Gastroesophageal sphincter (tissue), 4 donors: ENCODE data around the gene SCIN. TPM values are rescaled to one million over a fixed set of nuclear protein-coding genes. Genes with fewer than 3 reads are reported as not detected.

Experiments
- ATAC-seq: fragments of 150-250 bp; one replicate; pipeline ENCODE4 v1.9.1; 2016; ENCODE audit warnings: mild to moderate bottlenecking, moderate library complexity
- H3K27ac ChIP-seq, 4 donors: fragments of 200-600 bp; sonication (generic) in 3 of 4; 1 replicate in 3 of 4; 2 replicates in 1 of 4; pipeline ENCODE4 v1.5.1; 2016 to 2019
- H3K27me3 ChIP-seq: fragments of 200-600 bp; sonication (generic); one replicate; pipeline ENCODE4 v1.5.1; 2019
- H3K36me3 ChIP-seq, 2 donors: fragments of 200-600 bp; sonication (generic); one replicate each; pipeline ENCODE4 v1.5.1; 2019; ENCODE audit warnings: control low read depth in 1 of 2
- H3K4me1 ChIP-seq, 3 donors: fragments of 200-600 bp; sonication (generic); 1 replicate in 2 of 3; 2 replicates in 1 of 3; pipeline ENCODE4 v1.5.1; 2016 to 2019; ENCODE audit warnings: control low read depth in 2 of 3
- H3K4me3 ChIP-seq, 2 donors: fragments of 200-600 bp; sonication (generic); one replicate each; pipeline ENCODE4 v1.5.1; 2019; ENCODE audit warnings: mild to moderate bottlenecking in 1 of 2, moderate library complexity in 1 of 2
- H3K9me3 ChIP-seq, 3 donors: fragments of 200-600 bp; sonication (generic); one replicate each; pipeline ENCODE4 v1.5.1; 2017 to 2019; ENCODE audit warnings: control low read depth in 2 of 3
- CTCF ChIP-seq, 4 experiments: fragments of 200-600 bp in 2 of 4; fragments of 450-650 bp in 2 of 4; sonication (generic) in 1 of 4; IDR thresholded peaks; one replicate each; pipeline ENCODE4 v1.5.1; 2017 to 2019; ENCODE audit warnings: antibody characterized with exemption in 4 of 4, mild to moderate bottlenecking in 2 of 4, moderate library complexity in 2 of 4
- EP300 ChIP-seq: sonication (generic); formaldehyde crosslinking; IDR thresholded peaks from one replicate; pipeline ENCODE4 v1.6.1; 2017; ENCODE audit warnings: antibody characterized with exemption, mild to moderate bottlenecking
- POLR2A ChIP-seq, 2 donors: fragments of 450-650 bp; IDR thresholded peaks; one replicate each; pipeline ENCODE4 v1.6.1; 2017; ENCODE audit warnings: antibody characterized with exemption in 2 of 2, mild to moderate bottlenecking in 2 of 2, moderate library complexity in 1 of 2
- POLR2AphosphoS5 ChIP-seq: sonication (generic); formaldehyde crosslinking; IDR thresholded peaks from one replicate; pipeline ENCODE4 v1.6.1; 2017; ENCODE audit warnings: antibody characterized with exemption
- WGBS, 2 donors: methylation state at CpG; one replicate each; pipeline ENCODE4 v1.1.5; 2018; ENCODE audit warnings: low coverage in 1 of 2; 5-methylcytosine and 5-hydroxymethylcytosine counted together
- total RNA-seq, 4 donors: library from RNA; depleted of rRNA; stranded (reverse); fragments of >200 nt; gene quantifications; one replicate each; pipeline ENCODE4 v1.1.0, GENCODE V29; 2016

Gene SCIN
- total RNA-seq, 4 donors from 2014 or later = 0.62 to 5.8 (median 2.3) TPM

DNA sequence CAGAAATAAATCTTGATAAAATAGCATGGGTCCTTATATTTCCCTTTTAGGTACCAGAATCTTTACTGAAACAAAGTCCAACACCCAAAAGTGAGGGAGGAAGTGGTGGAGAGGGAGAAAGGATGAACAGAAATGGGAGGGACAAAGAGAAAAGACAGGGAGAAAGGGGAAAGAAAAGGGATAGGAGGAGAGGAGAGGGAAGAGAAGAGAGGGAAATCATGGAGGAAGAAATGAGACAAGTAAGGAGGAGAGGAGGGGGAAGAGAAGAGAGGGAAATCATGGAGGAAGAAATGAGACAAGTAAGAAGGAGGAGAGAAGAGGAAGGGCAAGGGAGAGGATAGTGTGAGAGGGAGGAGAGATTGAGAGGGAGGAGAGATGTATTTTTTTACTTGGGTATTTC lies 66.8 kb downstream of the SCIN start:
- no peaks in the 10 kb centered on the region for H3K27me3 ChIP-seq
- no peak overlapping the region for H3K4me3 ChIP-seq
- peaks cover 0 to 27% (median 3%) of the 10 kb centered on the region in 3 donors for H3K4me1 ChIP-seq
- no peaks in the 10 kb centered on the region for H3K9me3 ChIP-seq
- no peaks in the 10 kb centered on the region for H3K36me3 ChIP-seq
- H3K27ac ChIP-seq = no peak overlapping the region
- ATAC-seq = no peak
- TF ChIP-seq POLR2A (IDR thresholded peaks at IDR 0.05) = no peak
- TF ChIP-seq EP300 = no peak
- no peak for TF ChIP-seq POLR2AphosphoS5
- no peak for TF ChIP-seq CTCF (IDR thresholded peaks at IDR 0.05)

DNA sequence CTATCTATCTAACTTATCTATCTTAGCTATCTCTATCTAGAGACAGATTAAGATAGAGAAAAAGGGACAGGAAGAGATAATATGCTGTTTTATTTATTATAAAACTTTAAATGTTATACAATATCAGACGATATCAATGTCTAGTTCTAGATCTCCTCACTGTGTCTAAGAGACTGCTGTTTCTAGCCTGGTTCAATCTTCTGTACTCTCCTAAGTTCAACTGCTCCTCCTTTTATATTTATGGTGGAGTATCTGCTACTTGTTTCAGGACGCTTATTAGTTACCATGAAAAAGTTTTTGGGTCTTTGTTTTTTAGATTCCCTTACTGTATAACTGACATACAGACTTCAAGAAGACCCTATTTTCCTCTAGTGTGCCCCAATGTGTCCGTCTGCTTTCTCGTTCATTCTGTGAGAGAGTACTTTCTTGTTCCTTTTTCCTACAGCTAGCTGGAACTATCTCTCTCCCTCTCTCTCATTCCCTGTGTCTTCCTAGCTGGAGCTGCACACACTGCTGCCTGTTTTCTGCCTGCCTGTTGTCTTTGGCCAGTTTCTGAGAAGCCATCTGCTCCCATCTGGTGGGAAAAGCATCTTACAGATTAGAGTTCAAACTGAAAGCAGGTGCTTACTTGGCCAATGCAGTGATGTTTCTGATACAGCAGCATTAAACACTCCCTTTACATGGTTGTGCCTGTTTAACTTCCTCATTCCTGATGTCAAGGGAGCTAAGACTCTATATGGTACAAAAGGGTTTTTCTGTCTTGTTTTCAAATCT lies 67.5 kb downstream of the SCIN start:
- no peak for TF ChIP-seq POLR2AphosphoS5
- TF ChIP-seq EP300 = no peak
- no peak for TF ChIP-seq CTCF (IDR thresholded peaks at IDR 0.05)
- TF ChIP-seq POLR2A (IDR thresholded peaks at IDR 0.05) = no peak
- peak; percentile 33 for ATAC-seq
- WGBS, 2 donors = 29 to 38% methylated on average over 4 of the region's 4 CpGs

DNA sequence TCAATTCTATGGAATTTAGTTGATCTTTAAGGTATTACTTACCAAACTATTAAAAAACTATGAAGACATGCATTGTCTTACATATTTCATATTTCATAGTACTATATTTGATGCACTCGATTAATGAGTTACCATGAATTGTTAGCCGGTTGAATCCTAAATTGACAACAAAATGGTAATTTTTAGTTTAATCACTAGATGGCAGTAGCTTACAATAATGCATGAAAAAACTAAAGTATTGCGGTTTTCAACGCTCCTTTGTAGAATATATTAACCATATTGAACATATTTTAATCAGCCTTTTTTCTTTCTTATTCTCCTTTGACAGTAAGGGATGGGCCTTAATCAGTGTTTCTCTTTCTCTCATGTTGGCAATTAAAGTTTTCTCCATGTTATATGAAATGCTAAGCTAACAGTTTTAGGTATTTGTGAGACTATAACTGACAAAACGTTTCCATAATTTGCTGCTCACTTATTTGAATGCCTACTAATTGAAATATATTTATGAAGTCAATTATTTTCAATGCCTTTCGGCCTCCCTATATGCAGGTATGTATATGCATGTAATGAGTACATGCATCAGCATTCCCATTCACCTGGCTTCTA lies 68.4 kb downstream of the SCIN start:
- H3K27me3 ChIP-seq = no peaks in the 10 kb centered on the region
- peaks cover 0 to 27% (median 3%) of the 10 kb centered on the region in 3 donors for H3K4me1 ChIP-seq
- H3K9me3 ChIP-seq = no peaks in the 10 kb centered on the region
- no peaks in the 10 kb centered on the region for H3K36me3 ChIP-seq
- ATAC-seq = no peak
- TF ChIP-seq POLR2AphosphoS5 = no peak
- no peak for TF ChIP-seq EP300
- peak; percentile 45 to 76 (median 56) for TF ChIP-seq CTCF (IDR thresholded peaks at IDR 0.05)
- TF ChIP-seq POLR2A (IDR thresholded peaks at IDR 0.05) = no peak
- WGBS, 2 donors = 5 to 14% methylated on average over 6 of the region's 6 CpGs
- H3K27ac ChIP-seq = no peak overlapping the region
- no peak overlapping the region for H3K4me3 ChIP-seq

More for the DNA sequence above, 67.5 kb downstream of the SCIN start:
- no peaks in the 10 kb centered on the region for H3K27me3 ChIP-seq
- no peaks in the 10 kb centered on the region for H3K36me3 ChIP-seq
- peaks cover 0 to 27% (median 3%) of the 10 kb centered on the region in 3 donors for H3K4me1 ChIP-seq
- no peak overlapping the region for H3K4me3 ChIP-seq
- no peaks in the 10 kb centered on the region for H3K9me3 ChIP-seq
- H3K27ac ChIP-seq = no peak overlapping the region

GRCh38 chr7:12640299-12641096 lies 70.0 kb downstream of the SCIN start:
- no peak overlapping the region for H3K4me3 ChIP-seq
- H3K36me3 ChIP-seq = no peaks in the 10 kb centered on the region
- no peaks in the 10 kb centered on the region for H3K9me3 ChIP-seq
- WGBS, 2 donors = 66 to 70% methylated on average over 3 to 7 of the region's 7 CpGs
- peaks cover 0 to 27% (median 3%) of the 10 kb centered on the region in 3 donors for H3K4me1 ChIP-seq
- H3K27ac ChIP-seq = peak overlapping the region in 1 of 4 donors; percentile 20
- TF ChIP-seq POLR2AphosphoS5 = no peak
- TF ChIP-seq CTCF (IDR thresholded peaks at IDR 0.05) = no peak
- TF ChIP-seq EP300 = no peak
- TF ChIP-seq POLR2A (IDR thresholded peaks at IDR 0.05) = no peak
- no peak for ATAC-seq
- H3K27me3 ChIP-seq = no peaks in the 10 kb centered on the region
